Measurements from ENCODE around the gene GNAS. TPM values are rescaled to one million over a fixed set of nuclear protein-coding genes. Genes with fewer than 3 reads are reported as not detected.
"Not testable (repeated sequence)": the region's sequence is repeated elsewhere in the genome, so short reads cannot be mapped to it uniquely, and the experiment has no call there.

GNAS gene
- total RNA-seq, 4 donors from 2014 or later = 484 to 621 (median 524) TPM

DNA sequence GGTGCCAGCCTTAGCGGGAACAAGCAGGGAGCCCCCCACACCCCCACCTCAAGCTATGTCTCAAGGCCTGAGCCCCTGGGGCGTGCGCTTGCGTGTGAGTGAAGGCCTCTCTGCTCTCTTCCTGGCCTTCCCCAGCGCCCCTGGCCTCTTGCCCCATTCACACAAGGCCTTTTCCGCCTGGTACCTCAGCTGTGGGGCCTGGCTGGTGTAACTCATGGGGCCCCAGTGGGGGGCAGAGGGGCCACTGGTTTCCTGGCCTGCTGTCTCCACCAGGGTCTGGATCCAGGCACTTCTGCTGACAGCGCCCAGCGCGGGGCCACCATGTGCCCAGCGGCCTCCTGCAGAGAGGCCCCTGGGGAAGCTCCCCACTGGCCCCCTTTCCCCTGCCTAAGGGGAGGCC is 36.5 kb upstream of the GNAS start:
- Histone ChIP-seq H3K4me1 (no peaks in the 10 kb centered on the region), H3K36me3 (no peaks in the 10 kb centered on the region), H3K27me3 (peaks cover 0 to 13% of the 10 kb centered on the region in 2 donors), H3K9me3 (peaks cover 0 to 11% (median 0%) of the 10 kb centered on the region in 4 donors), H3K27ac (no peak overlapping the region), H3K4me3 (no peak overlapping the region)
- 87 to 90% methylated on average over 10 of the region's 10 CpGs for WGBS, 2 donors
- DNase-seq (ENCODE audit: low spot score in 2 of 2) = no peak
- TF ChIP-seq, protein P1, sequence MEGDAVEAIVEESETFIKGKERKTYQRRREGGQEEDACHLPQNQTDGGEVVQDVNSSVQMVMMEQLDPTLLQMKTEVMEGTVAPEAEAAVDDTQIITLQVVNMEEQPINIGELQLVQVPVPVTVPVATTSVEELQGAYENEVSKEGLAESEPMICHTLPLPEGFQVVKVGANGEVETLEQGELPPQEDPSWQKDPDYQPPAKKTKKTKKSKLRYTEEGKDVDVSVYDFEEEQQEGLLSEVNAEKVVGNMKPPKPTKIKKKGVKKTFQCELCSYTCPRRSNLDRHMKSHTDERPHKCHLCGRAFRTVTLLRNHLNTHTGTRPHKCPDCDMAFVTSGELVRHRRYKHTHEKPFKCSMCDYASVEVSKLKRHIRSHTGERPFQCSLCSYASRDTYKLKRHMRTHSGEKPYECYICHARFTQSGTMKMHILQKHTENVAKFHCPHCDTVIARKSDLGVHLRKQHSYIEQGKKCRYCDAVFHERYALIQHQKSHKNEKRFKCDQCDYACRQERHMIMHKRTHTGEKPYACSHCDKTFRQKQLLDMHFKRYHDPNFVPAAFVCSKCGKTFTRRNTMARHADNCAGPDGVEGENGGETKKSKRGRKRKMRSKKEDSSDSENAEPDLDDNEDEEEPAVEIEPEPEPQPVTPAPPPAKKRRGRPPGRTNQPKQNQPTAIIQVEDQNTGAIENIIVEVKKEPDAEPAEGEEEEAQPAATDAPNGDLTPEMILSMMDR (IDR thresholded peaks at IDR 0.05) = no peak
- TF ChIP-seq EP300 (IDR thresholded peaks at IDR 0.05) (no peak), POLR2A (IDR thresholded peaks at IDR 0.05) (no peak)

DNA sequence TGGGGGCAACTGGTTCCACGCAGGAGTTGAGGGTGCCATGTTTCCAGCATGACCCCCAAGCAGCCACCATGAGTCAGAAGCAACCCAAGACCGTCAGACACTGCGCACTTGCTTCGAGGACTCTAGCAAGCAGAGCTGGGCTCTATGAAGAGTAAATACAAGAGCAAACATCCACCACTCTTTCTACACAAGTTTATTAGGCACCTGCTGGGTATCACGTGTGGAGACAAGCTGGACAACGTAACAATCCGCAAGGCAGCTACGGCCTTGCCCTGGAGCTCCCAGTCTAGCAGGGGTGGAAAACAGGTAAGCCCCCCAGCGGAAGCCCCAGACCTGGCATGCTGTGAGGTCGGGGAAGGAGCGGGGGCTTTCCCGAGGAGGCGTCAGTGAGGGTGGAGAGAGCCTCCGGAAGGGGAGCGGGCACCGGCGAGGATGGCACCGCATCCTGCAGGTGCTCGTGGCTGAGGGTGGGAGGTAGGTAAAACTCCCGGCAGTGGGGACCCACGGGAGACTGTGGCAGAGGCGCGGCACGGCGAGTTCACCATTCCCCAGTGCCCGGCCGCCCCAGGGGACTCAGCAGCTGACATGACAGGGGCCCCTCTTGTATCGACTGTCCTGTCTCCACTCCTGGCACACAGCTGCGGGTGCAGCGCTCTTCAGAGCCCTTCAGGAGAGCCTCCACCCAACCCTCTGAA is 35.4 kb upstream of the GNAS start:
- Histone ChIP-seq H3K9me3 (peaks cover 0 to 11% (median 0%) of the 10 kb centered on the region in 4 donors), H3K4me1 (no peaks in the 10 kb centered on the region), H3K36me3 (no peaks in the 10 kb centered on the region), H3K4me3 (no peak overlapping the region), H3K27me3 (peaks cover 0 to 3% of the 10 kb centered on the region in 2 donors), H3K27ac (no peak overlapping the region)
- 92 to 95% methylated on average over 28 to 29 of the region's 30 CpGs for WGBS, 2 donors
- DNase-seq (ENCODE audit: low spot score in 2 of 2) = no peak
- TF ChIP-seq EP300 (IDR thresholded peaks at IDR 0.05) (no peak), POLR2A (IDR thresholded peaks at IDR 0.05) (no peak)
- TF ChIP-seq, protein P1 (IDR thresholded peaks at IDR 0.05) = no peak

DNA sequence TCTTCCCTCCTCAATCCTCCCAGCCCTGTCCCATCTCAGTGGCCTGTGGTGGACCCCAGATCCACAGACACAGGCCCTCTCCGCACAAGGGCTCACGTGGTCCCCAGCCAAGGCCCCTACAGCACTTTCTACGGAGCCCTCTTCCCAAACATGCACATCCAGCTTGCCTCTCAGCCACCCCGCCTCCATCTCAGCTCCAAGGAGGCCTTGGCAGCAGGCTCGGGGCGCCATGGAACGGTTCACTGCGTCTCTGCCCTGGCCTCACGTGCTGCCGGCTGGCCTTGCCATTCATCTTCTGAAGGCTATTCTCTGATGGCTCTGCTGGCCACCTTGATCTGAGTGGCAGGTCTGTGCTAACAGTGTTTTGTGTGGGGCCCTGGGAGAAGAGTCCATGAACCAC is 34.8 kb upstream of the GNAS start:
- Histone ChIP-seq H3K4me1 (no peaks in the 10 kb centered on the region), H3K27me3 (no peaks in the 10 kb centered on the region), H3K27ac (no peak overlapping the region), H3K4me3 (no peak overlapping the region), H3K9me3 (peaks cover 0 to 8% (median 0%) of the 10 kb centered on the region in 4 donors), H3K36me3 (no peaks in the 10 kb centered on the region)
- DNase-seq (ENCODE audit: low spot score in 2 of 2) = no peak
- 93 to 97% methylated on average over 10 of the region's 10 CpGs for WGBS, 2 donors
- TF ChIP-seq, protein P1 (IDR thresholded peaks at IDR 0.05) = no peak
- TF ChIP-seq POLR2A (IDR thresholded peaks at IDR 0.05) = no peak
- no peak for TF ChIP-seq EP300 (IDR thresholded peaks at IDR 0.05)

DNA sequence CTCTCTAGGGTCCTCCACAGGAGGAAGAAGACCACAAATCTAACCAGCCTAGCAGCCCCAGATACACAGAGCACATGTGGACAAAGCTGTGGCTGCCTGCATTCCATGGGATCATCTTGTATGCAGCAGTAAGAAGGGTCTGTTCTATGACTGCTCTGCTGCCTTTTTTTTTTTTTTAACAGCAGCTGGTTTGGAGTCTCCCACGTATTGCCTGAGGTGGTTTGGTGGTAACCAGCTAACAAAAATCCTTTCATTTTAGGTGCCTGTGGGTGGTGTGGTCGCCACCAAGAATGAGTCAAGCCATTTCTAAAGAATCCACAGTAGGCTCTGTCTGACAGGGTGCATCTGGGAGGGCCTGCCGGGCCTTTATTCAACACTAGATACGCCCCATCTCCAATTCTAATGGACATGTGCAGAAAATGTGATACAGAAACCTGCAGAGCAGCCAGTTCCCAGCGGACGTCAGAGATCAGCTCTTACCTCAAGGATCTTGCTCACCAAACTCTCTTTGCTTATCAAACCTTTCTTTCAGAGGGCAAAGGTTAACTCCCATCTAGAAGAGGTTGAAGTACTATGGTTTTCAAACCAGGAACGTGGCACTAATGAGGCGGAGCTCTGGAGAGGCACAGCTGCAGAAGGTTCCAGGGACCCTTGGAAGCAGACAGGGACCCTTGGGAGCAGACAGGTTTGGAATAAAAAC is 33.8 kb upstream of the GNAS start:
- H3K4me3 ChIP-seq = no peak overlapping the region
- no peaks in the 10 kb centered on the region for H3K4me1 ChIP-seq
- 58 to 63% methylated on average over 8 of the region's 8 CpGs for WGBS, 2 donors
- no peaks in the 10 kb centered on the region for H3K36me3 ChIP-seq
- no peak for DNase-seq (ENCODE audit: low spot score in 2 of 2)
- TF ChIP-seq EP300 (IDR thresholded peaks at IDR 0.05) (no peak), POLR2A (IDR thresholded peaks at IDR 0.05) (no peak)
- TF ChIP-seq, protein P1 (IDR thresholded peaks at IDR 0.05) = no peak
- no peak overlapping the region for H3K27ac ChIP-seq
- H3K9me3 ChIP-seq = peaks cover 0 to 5% (median 0%) of the 10 kb centered on the region in 4 donors
- no peaks in the 10 kb centered on the region for H3K27me3 ChIP-seq

DNA sequence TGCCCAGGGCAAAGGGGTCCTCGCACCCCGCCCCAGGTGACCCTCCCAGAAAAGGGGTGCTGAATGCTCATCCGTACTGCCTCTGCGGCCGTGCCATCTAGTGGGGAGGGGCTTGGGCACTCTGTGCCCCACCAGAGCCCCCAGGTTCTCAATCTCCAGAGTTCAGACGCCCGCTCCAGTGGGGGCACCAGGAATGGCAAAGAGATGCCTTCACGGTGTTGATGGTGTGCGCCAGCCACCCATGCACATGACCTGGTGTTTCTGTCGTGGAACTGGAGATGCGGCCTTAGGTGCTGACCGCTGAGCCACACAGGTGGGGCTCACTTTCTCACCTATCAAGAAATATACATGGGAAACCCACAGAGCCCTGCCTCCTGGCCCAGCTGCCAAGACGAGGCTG is 32.6 kb upstream of the GNAS start:
- Histone ChIP-seq H3K36me3 (no peaks in the 10 kb centered on the region), H3K4me1 (no peaks in the 10 kb centered on the region), H3K4me3 (no peak overlapping the region), H3K27ac (no peak overlapping the region), H3K27me3 (no peaks in the 10 kb centered on the region), H3K9me3 (peaks cover 0 to 5% (median 0%) of the 10 kb centered on the region in 4 donors)
- TF ChIP-seq, protein P1 (IDR thresholded peaks at IDR 0.05) = no peak
- no peak for TF ChIP-seq EP300 (IDR thresholded peaks at IDR 0.05)
- no peak for TF ChIP-seq POLR2A (IDR thresholded peaks at IDR 0.05)
- WGBS, 2 donors = 97 to 99% methylated on average over 12 to 13 of the region's 13 CpGs
- DNase-seq (ENCODE audit: low spot score in 2 of 2) = no peak

DNA sequence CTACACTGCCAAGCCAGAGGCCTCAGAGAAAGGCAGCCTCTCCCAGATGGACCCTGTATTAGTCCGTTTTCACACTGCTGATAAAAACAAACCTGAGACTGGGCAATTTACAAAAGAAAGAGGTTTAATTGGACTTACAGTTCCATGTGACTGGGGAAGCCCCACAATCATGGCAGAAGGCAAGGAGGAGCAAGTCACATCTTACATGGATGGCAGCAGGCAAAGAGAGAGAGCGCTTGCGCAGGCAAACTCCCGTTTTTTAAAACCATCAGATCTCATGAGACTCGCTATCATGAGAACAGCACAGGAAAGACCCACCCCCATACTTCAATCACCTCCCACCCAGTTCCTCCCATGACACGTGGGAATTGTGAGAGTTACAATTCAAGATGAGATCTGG is 32.0 kb upstream of the GNAS start:
- WGBS, 2 donors = 86 to 92% methylated on average over 6 of the region's 6 CpGs
- not testable (repeated sequence) for H3K4me1 ChIP-seq; DNase-seq (ENCODE audit: low spot score in 2 of 2); H3K36me3 ChIP-seq; H3K9me3 ChIP-seq; H3K4me3 ChIP-seq; H3K27ac ChIP-seq; H3K27me3 ChIP-seq
